Gastroesophageal sphincter (tissue), 4 donors: ENCODE results near the gene DNAI1. TPM values are rescaled to one million over a fixed set of nuclear protein-coding genes. Genes with fewer than 3 reads are reported as not detected.

Experiments
- ATAC-seq: fragments of 150-250 bp; one replicate; pipeline ENCODE4 v1.9.1; 2016; ENCODE audit warnings: mild to moderate bottlenecking, moderate library complexity
- H3K27ac ChIP-seq, 4 donors: fragments of 200-600 bp; sonication (generic) in 3 of 4; 1 replicate in 3 of 4; 2 replicates in 1 of 4; pipeline ENCODE4 v1.5.1; 2016 to 2019
- H3K27me3 ChIP-seq: fragments of 200-600 bp; sonication (generic); one replicate; pipeline ENCODE4 v1.5.1; 2019
- H3K36me3 ChIP-seq, 2 donors: fragments of 200-600 bp; sonication (generic); one replicate each; pipeline ENCODE4 v1.5.1; 2019; ENCODE audit warnings: control low read depth in 1 of 2
- H3K4me1 ChIP-seq, 3 donors: fragments of 200-600 bp; sonication (generic); 1 replicate in 2 of 3; 2 replicates in 1 of 3; pipeline ENCODE4 v1.5.1; 2016 to 2019; ENCODE audit warnings: control low read depth in 2 of 3
- H3K4me3 ChIP-seq, 2 donors: fragments of 200-600 bp; sonication (generic); one replicate each; pipeline ENCODE4 v1.5.1; 2019; ENCODE audit warnings: mild to moderate bottlenecking in 1 of 2, moderate library complexity in 1 of 2
- H3K9me3 ChIP-seq, 3 donors: fragments of 200-600 bp; sonication (generic); one replicate each; pipeline ENCODE4 v1.5.1; 2017 to 2019; ENCODE audit warnings: control low read depth in 2 of 3
- CTCF ChIP-seq, 4 experiments: fragments of 200-600 bp in 2 of 4; fragments of 450-650 bp in 2 of 4; sonication (generic) in 1 of 4; IDR thresholded peaks; one replicate each; pipeline ENCODE4 v1.5.1; 2017 to 2019; ENCODE audit warnings: antibody characterized with exemption in 4 of 4, mild to moderate bottlenecking in 2 of 4, moderate library complexity in 2 of 4
- EP300 ChIP-seq: sonication (generic); formaldehyde crosslinking; IDR thresholded peaks from one replicate; pipeline ENCODE4 v1.6.1; 2017; ENCODE audit warnings: antibody characterized with exemption, mild to moderate bottlenecking
- POLR2A ChIP-seq, 2 donors: fragments of 450-650 bp; IDR thresholded peaks; one replicate each; pipeline ENCODE4 v1.6.1; 2017; ENCODE audit warnings: antibody characterized with exemption in 2 of 2, mild to moderate bottlenecking in 2 of 2, moderate library complexity in 1 of 2
- POLR2AphosphoS5 ChIP-seq: sonication (generic); formaldehyde crosslinking; IDR thresholded peaks from one replicate; pipeline ENCODE4 v1.6.1; 2017; ENCODE audit warnings: antibody characterized with exemption
- WGBS, 2 donors: methylation state at CpG; one replicate each; pipeline ENCODE4 v1.1.5; 2018; ENCODE audit warnings: low coverage in 1 of 2; 5-methylcytosine and 5-hydroxymethylcytosine counted together
- total RNA-seq, 4 donors: library from RNA; depleted of rRNA; stranded (reverse); fragments of >200 nt; gene quantifications; one replicate each; pipeline ENCODE4 v1.1.0, GENCODE V29; 2016

Gene DNAI1
- total RNA-seq, 4 donors from 2014 or later = not detected

DNA sequence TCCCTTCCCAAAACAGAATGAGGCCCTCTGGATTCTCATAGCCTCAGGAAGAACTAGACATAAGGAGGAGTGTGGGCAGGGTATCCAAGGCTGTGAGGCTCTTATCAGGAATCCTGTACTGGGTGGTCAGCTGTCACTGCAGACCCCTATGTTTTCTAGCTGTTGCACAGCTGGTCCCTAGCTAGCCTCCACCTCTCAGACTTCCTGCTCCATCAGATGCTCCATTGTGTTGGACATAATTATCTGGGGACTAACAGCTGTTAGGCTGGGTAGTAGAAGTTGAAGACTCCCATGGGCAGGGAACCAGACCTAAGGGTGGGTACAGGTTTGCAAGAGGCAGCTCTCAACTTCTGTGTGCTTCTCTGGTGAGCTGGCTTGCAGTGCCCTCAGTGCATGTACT is 18.6 kb upstream of the DNAI1 start:
- Histone ChIP-seq H3K9me3 (no peaks in the 10 kb centered on the region), H3K36me3 (peaks cover 0 to 25% of the 10 kb centered on the region in 2 donors), H3K27ac (no peak overlapping the region), H3K4me3 (no peak overlapping the region), H3K4me1 (peaks cover 0 to 34% (median 0%) of the 10 kb centered on the region in 3 donors), H3K27me3 (no peaks in the 10 kb centered on the region)
- ATAC-seq = no peak
- TF ChIP-seq CTCF (IDR thresholded peaks at IDR 0.05) (no peak), EP300 (no peak), POLR2AphosphoS5 (no peak), POLR2A (IDR thresholded peaks at IDR 0.05) (no peak)

DNA sequence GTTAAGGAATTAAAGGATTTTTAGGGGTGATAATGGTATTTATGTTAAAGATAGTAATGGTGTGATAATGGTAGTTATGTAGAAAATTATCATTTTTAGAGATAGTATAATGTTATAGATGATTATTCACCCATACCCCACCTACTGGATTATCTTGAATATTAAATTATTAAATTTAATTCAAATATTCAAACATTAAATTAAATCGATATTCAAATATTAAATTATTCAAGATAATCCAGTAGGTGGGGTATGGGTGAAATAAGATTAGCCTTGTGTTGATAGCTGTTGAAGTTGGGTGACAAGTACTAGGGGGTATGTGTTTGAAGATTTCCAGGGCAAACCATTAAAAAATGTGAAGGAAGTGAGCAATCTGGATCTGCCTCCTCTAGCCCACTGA is 15.8 kb upstream of the DNAI1 start:
- Histone ChIP-seq H3K36me3 (peaks cover 0 to 22% of the 10 kb centered on the region in 2 donors), H3K4me1 (peaks cover 0 to 34% (median 0%) of the 10 kb centered on the region in 3 donors), H3K9me3 (no peaks in the 10 kb centered on the region), H3K27me3 (no peaks in the 10 kb centered on the region), H3K27ac (no peak overlapping the region), H3K4me3 (no peak overlapping the region)
- TF ChIP-seq EP300 = no peak
- TF ChIP-seq POLR2AphosphoS5 = no peak
- no peak for TF ChIP-seq CTCF (IDR thresholded peaks at IDR 0.05)
- TF ChIP-seq POLR2A (IDR thresholded peaks at IDR 0.05) = no peak
- WGBS, 2 donors = 91 to 100% methylated on average over 1 of the region's 1 CpG
- ATAC-seq = no peak

DNA sequence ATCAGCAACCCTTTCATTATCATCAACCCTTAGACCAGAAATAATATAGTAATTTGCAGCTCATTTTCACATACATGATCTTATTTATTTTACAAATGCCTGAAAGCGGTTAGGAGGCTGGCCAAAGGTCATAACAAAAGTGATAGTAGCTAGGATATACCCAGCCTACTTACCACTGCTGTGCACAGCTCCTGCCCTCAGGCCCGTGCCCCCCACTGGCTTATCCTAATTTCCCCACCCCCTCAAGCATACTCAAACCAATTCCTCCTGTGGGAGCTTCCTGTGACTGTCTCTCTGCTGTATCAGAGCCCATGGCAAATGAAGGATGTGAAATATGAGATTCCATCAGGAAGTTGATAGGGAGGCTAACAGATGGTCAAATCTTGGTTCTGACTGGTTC is 15.1 kb upstream of the DNAI1 start:
- Histone ChIP-seq H3K9me3 (no peaks in the 10 kb centered on the region), H3K4me3 (no peak overlapping the region), H3K4me1 (peaks cover 0 to 34% (median 0%) of the 10 kb centered on the region in 3 donors), H3K36me3 (peaks cover 0 to 14% of the 10 kb centered on the region in 2 donors), H3K27me3 (no peaks in the 10 kb centered on the region), H3K27ac (no peak overlapping the region)
- ATAC-seq = no peak
- WGBS, 2 donors = 46 to 90% methylated on average over 2 of the region's 2 CpGs
- no peak for TF ChIP-seq POLR2A (IDR thresholded peaks at IDR 0.05)
- TF ChIP-seq CTCF (IDR thresholded peaks at IDR 0.05) = no peak
- no peak for TF ChIP-seq POLR2AphosphoS5

DNA sequence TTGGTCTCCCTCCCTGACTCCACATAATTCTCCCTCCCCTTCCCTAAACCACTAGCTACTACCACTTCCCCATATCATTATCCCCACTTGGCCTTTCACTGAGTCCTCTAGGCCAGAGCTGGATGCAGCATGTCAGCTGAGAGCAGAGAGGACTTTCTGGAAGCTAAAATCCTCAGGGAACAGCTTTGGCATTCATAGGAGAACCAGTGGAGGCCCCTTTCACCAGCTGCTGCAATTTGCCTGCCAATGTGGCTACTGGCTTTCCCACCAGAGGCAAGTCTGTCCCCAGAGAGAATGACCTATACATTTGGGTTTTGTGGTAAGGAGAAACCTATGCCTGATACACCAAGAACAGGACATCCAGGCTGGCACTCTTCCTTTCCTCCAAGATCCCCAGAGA is 14.6 kb upstream of the DNAI1 start:
- TF ChIP-seq EP300 = no peak
- TF ChIP-seq POLR2A (IDR thresholded peaks at IDR 0.05) = no peak
- no peak for TF ChIP-seq CTCF (IDR thresholded peaks at IDR 0.05)
- TF ChIP-seq POLR2AphosphoS5 = no peak

DNA sequence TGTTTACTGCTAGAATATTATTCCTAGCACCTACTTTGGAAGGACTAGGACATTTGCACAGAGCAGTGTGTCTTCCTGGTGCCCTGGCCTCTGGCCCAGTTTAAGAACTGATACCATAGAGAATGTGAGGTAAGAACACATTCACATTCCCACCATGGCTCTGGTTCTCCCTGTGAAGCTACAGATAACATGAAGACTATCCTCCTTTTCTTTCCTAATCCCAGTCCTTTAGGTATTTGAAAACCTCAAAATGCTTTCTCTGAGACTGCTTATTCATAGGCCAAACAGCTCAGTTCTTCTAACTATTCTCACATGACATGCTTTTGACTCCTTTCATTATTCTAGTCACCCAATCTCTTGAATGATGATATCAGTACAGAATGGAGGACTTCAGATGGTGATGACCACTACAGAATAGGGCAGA is 12.1 kb upstream of the DNAI1 start:
- no peaks in the 10 kb centered on the region for H3K9me3 ChIP-seq
- no peak for ATAC-seq
- H3K4me1 ChIP-seq = peaks cover 0 to 29% (median 0%) of the 10 kb centered on the region in 3 donors
- H3K4me3 ChIP-seq = no peak overlapping the region
- no peaks in the 10 kb centered on the region for H3K36me3 ChIP-seq
- H3K27me3 ChIP-seq = no peaks in the 10 kb centered on the region
- H3K27ac ChIP-seq = no peak overlapping the region
- no peak for TF ChIP-seq POLR2AphosphoS5
- TF ChIP-seq EP300 = no peak
- no peak for TF ChIP-seq POLR2A (IDR thresholded peaks at IDR 0.05)
- no peak for TF ChIP-seq CTCF (IDR thresholded peaks at IDR 0.05)

More for the DNA sequence above, 14.6 kb upstream of the DNAI1 start:
- no peak for ATAC-seq
- peaks cover 0 to 10% of the 10 kb centered on the region in 2 donors for H3K36me3 ChIP-seq
- peaks cover 0 to 34% (median 0%) of the 10 kb centered on the region in 3 donors for H3K4me1 ChIP-seq
- H3K9me3 ChIP-seq = no peaks in the 10 kb centered on the region
- H3K4me3 ChIP-seq = no peak overlapping the region
- H3K27ac ChIP-seq = no peak overlapping the region
- H3K27me3 ChIP-seq = no peaks in the 10 kb centered on the region
